RKO (cell line): Measurements from ENCODE around the gene GDPD4.

Experiments
- DNase-seq: peaks from one replicate; pipeline ENCODE4 v3.0.0-alpha.2; 2016; ENCODE audit warnings: low spot score

The GDPD4 gene

DNA sequence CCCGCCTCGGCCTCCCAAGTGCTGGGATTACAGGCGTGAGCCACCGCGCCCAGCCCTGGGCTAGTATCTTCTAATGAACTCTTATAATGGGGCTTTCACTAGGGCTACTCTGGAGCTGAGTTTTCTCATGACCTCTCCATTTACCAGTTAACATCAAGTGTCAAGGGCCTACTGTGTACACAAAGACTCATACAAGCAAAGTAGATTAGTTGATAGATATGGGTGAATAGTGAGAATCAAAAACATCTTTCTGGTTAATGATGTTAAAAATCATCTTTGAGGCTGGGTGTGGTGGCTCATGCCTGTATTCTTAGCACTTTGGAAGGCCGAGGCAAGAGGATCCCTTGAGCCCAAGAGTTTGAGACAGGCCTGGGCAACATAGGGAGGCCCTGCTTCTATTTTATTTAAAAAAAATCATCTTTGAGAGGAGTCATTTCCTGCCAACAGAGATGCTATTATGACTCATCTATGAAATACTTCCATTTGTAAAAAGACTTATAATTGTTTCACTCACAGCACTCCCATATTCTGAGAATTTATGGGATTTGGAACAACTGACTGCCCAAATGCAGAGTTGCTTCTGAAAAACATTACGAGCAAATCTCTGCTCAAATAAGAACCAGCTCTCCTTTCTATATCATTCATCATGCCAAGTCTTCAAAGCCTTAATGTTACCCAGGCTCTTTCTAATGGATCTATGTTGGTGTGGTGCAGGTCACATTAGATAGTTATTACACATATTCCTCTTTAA lies 57.0 kb downstream of the GDPD4 start:
- DNase-seq: peak; percentile 86

DNA sequence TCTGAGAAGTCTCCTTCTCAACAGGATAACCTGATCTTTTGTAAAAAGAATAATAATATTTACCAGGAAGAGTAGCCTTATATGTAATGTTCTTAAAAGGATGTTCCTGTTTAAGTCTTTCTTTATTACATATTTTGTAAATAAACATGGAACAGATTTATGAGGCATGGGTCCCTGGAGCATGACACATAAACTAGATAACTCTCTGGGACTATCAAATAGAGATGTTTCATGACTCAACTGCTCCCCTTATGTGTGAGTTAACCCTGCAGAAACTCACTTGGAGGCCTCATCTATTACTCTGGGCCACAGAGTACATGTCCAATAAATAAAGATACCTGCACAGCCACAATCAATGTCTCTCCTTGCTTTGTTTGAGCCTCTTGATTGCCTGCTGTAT lies 64.6 kb downstream of the GDPD4 start:
- DNase-seq: no peak

DNA sequence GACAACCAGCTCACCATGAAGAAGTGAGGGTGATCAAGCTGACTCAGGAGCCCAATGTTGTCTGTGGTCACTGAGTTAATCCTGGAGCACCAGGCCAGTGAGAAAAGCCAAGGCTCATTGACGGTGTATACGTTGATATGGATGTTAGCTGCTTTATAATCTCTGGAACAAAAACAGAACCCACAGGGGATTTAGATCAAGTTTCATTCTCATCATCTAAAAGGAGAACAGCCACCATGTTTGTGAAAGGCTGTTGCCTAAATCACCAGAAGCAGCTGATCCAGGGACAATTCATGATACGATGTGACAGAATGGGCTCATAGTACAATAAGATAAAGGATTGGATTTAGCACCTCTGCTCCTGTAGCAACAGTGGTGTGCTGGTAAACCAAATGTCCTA lies 68.5 kb downstream of the GDPD4 start:
- DNase-seq: no peak

DNA sequence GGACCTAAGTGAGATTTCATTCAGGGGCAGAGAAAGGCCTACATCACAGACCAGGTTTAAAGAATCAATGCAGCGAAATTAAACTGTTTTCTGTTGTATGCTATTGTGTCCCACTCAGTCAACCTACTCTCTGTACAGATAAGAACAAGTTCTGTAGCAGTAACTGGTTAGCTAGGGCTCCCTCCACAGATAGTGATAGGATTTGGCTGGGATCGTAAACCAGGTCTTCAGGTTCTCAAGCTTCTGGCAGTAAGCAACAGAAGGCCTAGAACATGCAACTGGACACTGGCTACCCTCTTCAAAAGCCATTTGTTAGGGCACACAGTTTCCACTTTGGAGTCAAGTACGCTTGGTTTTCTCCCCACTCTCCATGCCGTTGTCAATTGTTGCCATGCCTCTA lies 69.2 kb downstream of the GDPD4 start:
- no peak for DNase-seq

DNA sequence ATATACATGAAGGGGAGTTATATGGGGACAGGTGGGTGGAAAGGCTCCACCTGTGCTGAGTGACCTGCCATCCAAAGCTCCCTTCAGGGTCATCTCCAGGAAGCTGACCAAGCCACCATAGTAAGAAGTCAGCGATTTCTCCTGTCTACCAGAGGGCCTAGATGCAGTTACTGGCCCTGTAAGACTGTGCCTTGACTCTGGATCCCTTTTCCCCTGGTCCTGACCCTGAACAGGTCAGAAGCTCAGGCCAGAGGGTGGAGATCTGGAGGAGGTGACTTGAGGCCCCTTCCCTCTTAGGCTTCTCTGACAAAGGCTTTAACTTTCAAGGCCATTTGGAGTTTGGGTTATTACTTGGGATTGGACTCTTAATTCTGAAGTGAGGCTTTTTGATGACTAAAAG lies 69.7 kb downstream of the GDPD4 start:
- no peak for DNase-seq

DNA sequence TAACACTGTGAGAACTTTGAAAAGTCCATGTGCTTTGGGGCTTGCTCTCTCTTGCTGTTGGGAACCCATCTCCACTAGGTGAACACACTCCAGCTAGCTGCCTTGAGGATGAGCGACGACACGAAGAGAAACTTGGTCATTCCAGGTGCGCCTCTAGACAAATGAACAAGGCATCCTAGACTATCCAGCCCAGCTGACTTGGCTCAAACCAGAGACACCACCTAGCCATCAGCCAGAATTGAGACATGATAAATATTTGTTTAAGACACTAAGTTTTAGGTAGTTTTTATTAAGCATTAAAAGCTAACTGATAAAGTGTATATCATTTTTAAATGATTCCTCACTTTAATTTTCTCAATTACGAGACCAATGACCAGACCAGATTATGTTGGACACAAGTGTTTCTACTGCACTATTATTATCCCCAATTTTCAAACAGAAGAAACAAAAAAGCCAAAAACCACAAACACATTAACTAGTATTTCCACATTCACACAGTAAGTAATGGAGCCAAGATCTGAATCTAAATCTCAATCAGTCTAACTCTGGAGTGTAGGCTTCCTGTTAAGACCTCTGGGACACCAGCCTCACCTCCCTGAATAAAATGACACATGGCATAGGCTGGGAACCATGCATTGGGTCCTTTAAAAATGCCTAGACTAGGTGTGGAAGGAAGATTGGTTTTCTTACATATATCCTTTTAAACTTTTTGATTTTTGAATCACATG lies 70.4 kb downstream of the GDPD4 start:
- DNase-seq: no peak

DNA sequence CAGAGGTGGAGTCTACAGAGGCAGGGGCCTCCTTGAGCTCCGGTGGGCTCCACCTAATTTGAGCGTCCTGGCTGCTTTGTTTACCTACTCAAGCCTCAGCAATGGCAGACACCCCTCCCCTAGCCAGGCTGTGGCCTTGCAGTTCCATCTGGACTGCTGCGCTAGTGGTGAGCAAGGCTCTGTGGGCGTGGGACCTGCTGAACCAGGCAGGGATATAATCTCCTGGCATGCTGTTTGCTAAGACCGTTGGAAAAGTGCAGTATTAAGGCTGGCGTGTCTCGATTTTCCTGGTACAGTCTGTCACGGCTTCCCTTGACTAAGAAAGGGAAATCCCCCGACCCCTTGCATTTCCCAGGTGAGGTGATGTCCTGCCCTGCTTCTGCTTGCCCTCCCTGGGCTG lies 77.7 kb downstream of the GDPD4 start:
- DNase-seq: no peak

DNA sequence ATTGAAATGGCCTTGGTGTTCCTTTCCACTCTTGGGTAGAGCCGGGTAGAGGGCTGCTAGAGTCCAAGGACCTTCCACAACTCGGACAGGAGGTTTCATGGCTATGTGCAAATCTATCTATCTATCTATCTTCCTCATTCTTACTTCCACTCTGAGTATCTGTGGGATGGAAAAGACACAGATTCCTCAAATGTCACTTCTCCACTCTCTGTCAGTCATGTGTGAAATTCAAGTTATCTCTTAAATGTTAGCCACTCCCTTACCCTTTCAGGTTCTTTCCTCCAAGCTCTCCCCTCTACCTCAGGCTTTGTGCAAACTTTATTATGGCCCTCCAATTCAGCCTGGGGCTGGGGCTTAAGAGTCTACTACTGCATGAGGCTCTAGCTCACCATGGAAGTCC lies 84.3 kb downstream of the GDPD4 start:
- DNase-seq: no peak

DNA sequence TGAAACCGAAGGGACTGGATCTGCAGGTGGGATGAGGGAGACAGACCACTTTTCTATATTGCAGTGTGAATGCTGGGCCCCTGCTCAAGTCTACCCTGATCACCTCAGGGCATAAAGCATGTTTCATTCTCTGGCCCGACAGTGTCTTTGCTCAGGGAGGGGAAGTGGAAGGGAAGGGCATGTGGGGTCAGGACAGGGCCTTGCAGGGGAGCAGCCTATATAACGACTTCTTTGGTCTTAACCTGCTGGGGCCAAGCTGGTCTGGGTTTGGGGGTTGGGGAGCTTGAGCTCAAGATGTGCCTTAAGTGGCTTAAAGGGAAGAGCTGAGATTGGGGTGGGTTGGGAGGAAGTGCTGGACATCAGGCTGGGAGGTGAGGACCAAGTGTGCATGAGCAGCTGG lies 86.4 kb downstream of the GDPD4 start:
- no peak for DNase-seq

DNA sequence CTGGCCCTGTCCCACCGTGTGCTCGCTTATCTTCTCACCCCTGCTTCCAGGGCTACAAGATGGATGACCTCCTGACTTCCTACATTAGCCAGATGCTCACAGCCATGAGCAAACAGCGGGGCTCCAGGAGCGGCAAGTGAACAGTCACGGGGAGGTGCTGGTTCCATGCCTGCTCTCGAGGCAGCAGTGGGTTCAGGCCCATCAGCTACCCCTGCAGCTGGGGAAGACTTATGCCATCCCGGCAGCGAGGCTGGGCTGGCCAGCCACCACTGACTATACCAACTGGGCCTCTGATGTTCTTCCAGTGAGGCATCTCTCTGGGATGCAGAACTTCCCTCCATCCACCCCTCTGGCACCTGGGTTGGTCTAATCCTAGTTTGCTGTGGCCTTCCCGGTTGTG lies 86.9 kb downstream of the GDPD4 start:
- no peak for DNase-seq

DNA sequence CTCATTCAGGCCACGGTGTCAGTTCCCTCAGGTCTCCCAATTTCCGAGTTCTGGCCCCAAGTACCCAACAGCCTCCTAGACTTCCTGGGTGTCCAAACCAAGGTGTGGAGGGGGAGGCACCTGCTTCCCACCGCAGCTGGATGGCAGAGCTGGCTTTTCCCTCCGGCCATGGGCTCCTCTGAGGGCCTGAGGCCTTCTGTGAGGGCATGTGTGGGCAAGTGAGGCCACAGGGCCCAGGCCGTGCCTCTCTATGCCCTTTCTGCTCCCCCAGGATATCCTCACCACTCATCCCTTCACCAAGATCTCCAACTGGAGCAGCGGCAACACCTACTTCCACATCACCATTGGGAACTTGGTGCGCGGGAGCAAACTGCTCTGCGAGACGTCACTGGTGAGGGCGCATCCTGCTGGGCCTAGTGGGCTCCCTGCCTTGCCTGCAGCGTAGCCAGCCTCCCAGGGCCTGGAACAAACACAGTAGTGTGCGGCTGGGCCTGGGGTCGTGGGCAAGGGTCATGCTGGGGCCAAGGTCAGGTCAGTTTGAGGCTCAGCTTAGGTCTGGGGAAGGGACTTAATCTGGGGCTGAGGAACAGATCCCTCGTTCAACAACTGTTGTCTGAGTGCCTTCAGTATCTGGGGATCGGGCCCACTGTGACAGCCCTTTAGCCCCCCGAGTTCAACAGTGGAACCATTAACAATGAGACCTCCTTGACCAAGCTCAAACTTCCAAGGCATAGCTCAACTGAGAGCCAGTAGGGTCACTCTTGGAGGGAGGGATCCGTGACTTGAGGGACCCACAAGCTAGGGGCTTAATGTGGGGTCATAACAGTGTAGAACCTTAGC lies 87.7 kb downstream of the GDPD4 start:
- no peak for DNase-seq

DNA sequence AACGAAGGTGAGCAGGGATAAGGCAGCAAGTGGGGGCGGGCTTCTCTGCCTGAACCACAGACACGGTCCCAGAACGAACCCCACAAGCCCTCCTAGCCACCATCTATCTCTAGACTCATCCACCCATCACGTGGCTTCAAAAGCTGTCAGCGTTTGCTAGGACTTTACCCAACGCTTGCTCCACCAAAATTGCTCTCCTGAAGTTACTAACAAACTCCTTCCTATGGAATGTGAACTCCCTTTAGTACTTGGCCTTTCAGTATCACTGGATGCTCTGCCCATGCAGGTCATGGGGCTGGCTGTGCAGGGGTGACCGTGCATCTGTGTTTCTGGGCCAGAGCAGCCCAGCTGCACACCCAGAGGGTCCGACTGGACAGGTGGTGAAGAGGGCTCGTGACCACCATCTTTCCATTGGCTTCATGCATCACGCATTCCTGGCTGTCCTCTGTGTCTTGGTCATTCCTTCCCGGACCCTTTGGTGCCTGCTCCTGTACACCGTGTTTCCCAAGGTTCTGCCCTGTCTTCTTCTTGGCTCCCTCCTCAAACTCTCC lies 88.4 kb downstream of the GDPD4 start:
- no peak for DNase-seq

DNA sequence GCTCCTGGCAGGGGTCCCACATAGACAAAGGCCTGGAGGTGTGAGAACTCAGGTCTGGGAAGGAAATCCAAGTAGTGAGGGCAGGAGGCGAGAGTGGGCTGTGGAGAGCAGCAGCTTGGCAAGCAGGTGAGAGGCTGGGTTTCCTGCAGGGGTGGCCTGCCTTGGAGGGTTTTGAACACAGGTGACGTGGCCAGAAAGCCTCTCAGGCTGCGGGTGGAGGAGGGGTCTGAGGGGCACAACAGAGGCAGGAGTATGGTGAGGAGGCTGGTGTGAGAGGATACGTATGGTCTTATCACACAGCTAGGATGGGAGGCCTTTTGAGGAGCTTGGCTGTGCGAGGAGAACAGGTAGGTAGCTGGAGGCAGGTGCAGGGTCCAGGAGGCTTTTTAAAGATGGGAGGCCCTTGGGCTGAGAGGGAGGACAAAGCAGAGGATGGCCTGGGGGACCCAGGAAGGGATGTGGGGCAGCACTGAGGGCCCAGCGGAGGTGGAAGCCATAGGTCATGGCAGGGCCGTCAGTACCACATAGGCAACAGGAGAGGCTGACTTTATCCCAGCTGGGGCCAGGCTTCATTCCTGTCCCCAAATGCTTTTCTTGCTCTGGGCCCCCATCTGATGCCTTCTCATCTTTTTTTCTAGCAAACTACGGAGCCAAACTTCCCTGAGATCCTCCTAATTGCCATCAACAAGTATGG lies 89.0 kb downstream of the GDPD4 start:
- no peak for DNase-seq

DNA sequence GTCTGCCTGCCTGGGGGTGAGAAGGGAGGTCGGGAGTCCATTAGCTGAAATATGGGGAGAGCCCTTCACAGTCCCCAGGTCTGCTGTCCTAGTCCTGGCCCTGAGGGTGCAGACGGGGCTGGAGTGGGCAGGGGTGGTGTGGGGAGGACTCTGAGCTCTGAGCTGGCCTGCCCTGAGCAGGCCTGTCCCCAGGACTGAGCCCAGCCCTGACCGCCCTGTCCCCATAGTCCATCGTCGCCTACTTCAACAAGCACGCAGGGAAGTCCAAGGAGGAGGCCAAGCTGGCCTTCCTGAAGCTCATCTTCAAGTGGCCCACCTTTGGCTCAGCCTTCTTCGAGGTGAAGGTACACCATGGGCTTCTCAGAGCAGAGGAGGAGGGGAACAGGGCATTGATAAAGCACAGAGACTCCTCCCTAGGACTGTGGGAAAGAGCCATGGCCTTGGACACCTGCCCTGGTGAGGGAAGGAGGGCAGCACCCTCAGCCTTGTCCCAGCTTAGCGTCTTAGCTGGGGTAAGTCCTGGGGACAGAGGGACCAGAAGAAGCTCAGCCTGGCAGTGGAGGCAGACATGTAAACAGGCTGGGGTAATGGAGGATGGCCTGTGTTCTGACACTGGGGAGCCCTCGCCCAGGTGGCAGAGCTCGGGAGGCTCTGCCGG lies 89.8 kb downstream of the GDPD4 start:
- DNase-seq: no peak

DNA sequence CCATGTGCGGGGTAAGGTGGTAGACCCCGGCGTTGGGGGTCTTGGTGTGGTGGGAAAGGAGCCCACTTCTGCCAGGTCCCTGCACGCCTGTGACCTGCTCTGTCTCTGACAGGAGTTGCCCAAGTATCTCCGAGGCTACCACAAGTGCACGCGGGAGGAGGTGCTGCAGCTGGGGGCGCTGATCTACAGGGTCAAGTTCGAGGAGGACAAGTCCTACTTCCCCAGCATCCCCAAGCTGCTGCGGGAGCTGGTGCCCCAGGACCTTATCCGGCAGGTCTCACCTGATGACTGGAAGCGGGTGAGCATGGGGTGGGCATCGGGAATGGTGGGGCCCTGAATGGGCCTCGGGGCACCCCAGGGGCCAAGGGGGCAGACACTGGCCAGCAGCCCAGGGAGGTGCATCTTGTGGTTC lies 90.4 kb downstream of the GDPD4 start:
- no peak for DNase-seq

DNA sequence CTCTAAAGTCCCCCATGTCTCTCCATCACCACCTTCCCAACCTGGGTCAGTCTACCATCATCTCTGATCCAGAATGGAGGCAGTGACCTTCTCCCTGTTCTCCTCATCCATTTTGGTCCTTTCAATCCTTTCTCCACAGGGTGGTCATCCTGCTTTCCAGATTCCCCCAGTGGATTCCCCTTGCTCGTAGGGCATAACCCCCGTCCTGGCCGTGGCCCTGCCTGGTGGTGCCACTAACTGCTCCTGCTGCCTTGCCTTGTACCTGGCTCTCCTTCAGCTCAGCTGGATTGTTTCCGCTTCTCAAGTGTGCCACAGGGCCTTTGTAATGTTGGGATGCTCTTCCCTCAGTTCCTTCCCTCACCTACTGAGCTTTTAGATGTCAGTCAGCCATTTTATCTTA lies 91.8 kb downstream of the GDPD4 start:
- no peak for DNase-seq

DNA sequence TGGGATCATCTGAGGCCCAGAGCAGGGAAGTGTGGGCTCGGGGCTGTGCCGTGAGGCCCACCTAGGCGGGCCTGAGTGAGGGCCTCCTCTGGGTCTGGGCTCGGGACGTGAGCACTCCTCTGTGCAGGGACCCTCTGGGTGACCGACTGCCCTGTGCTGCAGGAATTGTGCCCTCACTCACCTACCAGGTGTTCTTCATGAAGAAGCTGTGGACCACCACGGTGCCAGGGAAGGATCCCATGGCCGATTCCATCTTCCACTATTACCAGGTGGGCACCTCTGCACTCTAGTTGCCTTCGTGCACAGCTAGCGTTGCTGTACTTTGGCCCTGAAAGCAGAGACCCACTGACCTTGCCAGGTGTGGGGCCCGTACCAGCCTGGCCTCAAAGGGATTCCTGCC lies 93.0 kb downstream of the GDPD4 start:
- DNase-seq: no peak

DNA sequence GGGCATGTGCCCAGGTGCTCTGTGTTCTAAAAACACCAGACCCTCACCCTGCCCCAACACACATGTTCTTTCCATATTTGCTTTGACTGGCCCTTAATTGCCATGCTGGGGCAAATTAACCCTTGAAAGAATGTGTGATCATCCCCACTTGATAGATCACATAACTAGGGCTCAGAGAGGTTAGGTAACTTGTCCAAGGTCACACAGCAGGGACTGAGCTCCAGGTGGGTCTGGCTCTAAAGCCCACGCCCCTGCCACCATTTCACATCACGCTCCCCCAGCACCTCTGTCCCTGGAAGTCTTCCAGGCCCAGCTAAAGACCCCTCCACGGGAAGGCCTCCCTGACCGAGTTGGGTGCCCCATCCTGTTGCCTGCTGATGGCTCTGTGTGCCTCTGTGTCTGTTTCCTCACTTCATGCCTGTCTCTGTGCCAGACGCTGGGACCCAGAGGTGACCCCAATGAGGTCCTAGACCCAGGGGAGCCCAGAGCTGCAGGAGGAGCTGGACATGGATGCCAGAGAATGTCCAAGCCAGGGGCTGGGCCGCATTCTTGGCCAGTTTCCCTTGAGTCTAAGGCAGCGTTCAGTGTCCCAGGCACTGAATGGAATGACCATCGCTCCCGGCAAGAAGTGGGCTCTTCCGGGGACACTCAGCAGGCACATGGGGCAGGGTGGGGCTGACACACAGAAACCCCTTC lies 93.7 kb downstream of the GDPD4 start:
- no peak for DNase-seq

DNA sequence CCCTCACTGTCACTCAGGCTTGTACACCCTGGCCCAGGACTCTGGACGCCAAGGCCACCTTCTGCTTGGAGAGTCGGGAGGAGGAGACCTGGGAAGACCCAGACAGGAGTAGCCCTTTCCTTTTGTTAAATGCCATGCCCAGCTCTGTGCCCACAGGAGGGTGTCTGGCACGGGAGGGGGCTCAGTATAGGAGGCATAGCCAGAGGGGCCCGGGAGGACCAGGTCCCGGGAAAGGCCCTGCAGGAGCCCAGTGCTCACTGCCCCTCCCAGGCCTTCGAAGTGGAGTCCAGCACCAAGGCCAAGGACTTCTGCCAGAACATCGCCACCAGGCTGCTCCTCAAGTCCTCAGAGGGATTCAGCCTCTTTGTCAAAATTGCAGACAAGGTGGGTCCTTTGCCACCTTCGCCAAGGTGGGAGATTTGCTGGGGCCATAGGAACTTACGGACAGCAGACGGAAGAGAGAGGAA lies 94.4 kb downstream of the GDPD4 start:
- DNase-seq: no peak

DNA sequence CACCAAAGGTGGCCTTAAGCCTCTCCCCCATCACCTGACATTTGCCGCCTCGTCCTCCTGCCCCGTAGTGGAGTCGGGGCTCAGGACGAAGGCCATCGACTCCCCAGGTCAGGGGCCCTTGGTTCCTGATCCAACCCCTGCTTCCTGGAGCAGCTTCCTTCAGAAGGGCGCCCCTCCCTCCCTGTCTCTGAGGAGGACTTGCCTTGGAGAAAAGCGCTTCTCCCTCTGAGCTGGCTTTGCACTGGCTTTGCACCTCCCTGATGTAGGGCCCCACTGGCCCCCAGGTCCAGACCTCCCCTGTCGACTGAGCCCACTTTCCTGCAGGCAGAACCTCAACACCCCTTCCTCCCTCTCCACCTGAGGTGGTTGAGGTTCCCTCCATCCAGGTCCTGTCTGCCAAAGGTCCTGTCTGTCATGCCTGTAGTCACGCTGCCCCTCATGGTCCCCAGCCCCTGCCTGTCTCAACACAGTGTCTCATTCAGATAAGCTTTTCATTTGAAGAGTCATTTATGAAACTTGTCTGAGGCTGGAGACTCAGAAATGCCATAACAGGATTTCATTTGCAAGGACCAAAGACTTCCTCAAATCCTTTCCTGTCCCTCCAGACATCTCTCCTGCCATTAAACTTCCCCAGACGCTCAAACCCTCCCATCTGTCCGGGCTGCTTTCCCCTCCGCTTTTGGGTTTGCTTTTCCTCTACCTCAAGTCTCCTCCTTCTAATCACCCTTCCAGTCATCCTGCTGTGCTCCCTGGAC lies 95.0 kb downstream of the GDPD4 start:
- DNase-seq: no peak
